A549 treated with RU486 at 1 μM for 4 hours (cell line): ENCODE data around the gene CTXND2. TPM values are rescaled to one million over a fixed set of nuclear protein-coding genes. Genes with fewer than 3 reads are reported as not detected.

Source experiments
- total RNA-seq: library from RNA; stranded (reverse); fragments of 200-300 nt; extraction: Qiagen RNA extraction; gene quantifications from 5 replicates; pipeline ENCODE4 v1.2.3, GENCODE V29; 2022; ENCODE audit warnings: low read depth

Gene CTXND2
- not detected in 5 replicates for total RNA-seq

GRCh38 chr1:150887018-150887417 lies at the start of gene CTXND2:
Gene CTXND2, plus strand, starts transcription at chr1:150887136. Its CDS starts 25,179 bp downstream, at chr1:150912315.

DNA sequence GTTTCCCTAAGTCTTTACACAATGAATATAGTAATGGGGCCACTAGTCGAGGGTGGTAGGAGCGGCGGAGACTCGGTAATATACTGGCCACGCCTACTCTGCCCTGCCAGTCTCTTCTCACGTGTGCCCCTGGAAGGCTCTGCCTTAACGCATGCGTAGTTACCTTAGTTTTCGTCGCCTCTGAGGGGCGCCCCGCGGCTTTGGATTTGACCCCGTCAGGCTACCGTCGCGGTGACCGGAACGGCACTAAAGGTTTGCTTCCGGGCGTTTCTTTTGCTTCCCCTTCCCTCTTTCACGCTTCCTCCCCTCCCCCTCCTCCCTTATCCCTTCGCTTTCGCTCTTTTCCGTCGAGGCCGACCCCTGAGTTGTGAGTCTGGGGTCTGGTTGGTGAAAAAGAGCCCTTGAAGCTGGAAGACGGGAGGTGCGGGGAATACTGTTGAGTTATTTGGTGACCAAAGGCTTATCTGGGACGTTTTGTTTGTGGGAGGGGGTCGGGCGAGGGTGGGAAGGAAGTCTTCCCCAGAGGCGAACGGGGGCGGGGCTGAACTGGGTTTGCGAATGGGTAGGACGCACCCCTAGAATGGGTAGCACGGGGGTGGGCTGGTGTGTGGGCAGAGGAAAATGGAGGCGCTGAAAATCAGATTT lies 39.3 kb downstream of the CTXND2 start, which contains the start of gene SETDB1:
TSS of gene SETDB1 (plus strand) at position 267 of the 645 bp plus-strand sequence. CDS start 1,352 bp downstream, outside the sequence.

Other genes with a start within 250 kb of the CTXND2 start
- 10.5 to 15.9 TPM (median 15.4 TPM) in 5 replicates for gene GOLPH3L, start 190.0 kb upstream of the CTXND2 start, total RNA-seq
- 3.0 to 8.1 TPM (median 7.7 TPM) in 5 replicates for gene HORMAD1, start 166.2 kb upstream of the CTXND2 start, total RNA-seq
- gene CTSS, start 121.4 kb upstream of the CTXND2 start, total RNA-seq, result 13.6 to 20.4 TPM (median 19.9 TPM) in 5 replicates
- gene CTSK, start 78.9 kb upstream of the CTXND2 start, total RNA-seq, result 1.3 to 2.3 TPM (median 1.5 TPM) in 5 replicates
- 10.7 to 12.2 TPM (median 12.0 TPM) in 5 replicates for gene ARNT, start 10.5 kb upstream of the CTXND2 start, total RNA-seq
- gene SETDB1, start 39.2 kb downstream of the CTXND2 start, total RNA-seq, result 22.7 to 28.1 TPM (median 23.0 TPM) in 5 replicates
- 240 to 250 TPM (median 247 TPM) in 5 replicates for gene CERS2, start 87.7 kb downstream of the CTXND2 start, total RNA-seq
- 0.54 to 1.3 TPM (median 0.70 TPM) in 5 replicates for gene ANXA9, start 95.2 kb downstream of the CTXND2 start, total RNA-seq
- gene MINDY1, start 119.8 kb downstream of the CTXND2 start, total RNA-seq, result 2.2 to 3.4 TPM (median 2.7 TPM) in 5 replicates
- 11.4 to 16.9 TPM (median 14.9 TPM) in 5 replicates for gene PRUNE1, start 121.3 kb downstream of the CTXND2 start, total RNA-seq
- 0.06 to 0.20 TPM (median 0.13 TPM) in 4 of 5 replicates, not detected in the other for gene BNIPL, start 149.4 kb downstream of the CTXND2 start, total RNA-seq
- gene C1orf56, start 160.6 kb downstream of the CTXND2 start, total RNA-seq, result 4.7 to 8.8 TPM (median 7.3 TPM) in 5 replicates
- gene CDC42SE1, start 172.5 kb downstream of the CTXND2 start, total RNA-seq, result 70.2 to 82.4 TPM (median 75.5 TPM) in 5 replicates
- gene MLLT11, start 173.3 kb downstream of the CTXND2 start, total RNA-seq, result 10.3 to 19.6 TPM (median 18.6 TPM) in 5 replicates
- 3.3 to 3.8 TPM (median 3.4 TPM) in 5 replicates for gene GABPB2, start 183.6 kb downstream of the CTXND2 start, total RNA-seq